Right kidney (tissue), 1 donor: ENCODE results near the gene STARD10.
A peak's percentile ranks its signal among the peaks of the same experiment; 100 is the strongest.

ENCODE experiments used
- DNase-seq: peaks from one replicate; pipeline ENCODE4 v3.0.0-alpha.2; 2016

STARD10 gene

GRCh38 chr11:72766152-72766902 is 27.5 kb downstream of the STARD10 start:
- no peak for DNase-seq

- no peak for DNase-seq
Measured at GRCh38 chr11:72764503-72764902, 29.3 kb downstream of the STARD10 start.

DNA sequence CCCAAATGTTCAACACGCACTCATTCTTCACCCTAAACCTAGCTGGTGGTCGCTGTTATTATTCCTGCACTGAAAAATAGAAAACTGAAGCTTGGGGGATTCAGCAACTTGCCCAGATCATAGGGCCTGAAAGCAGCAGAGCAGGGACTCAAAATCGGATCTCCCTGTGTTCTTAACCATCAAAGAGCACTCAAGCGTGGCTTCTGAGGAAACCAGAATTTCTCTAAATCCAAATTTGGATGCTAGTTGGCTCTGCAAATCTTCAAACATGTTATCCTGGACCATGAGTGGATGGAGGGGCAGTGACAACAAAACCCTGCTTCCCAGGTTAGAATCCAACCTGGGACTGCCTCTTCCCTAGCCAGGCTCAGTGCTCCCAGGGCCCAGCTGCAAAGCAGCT is 30.0 kb downstream of the STARD10 start:
- DNase-seq, result no peak

DNA sequence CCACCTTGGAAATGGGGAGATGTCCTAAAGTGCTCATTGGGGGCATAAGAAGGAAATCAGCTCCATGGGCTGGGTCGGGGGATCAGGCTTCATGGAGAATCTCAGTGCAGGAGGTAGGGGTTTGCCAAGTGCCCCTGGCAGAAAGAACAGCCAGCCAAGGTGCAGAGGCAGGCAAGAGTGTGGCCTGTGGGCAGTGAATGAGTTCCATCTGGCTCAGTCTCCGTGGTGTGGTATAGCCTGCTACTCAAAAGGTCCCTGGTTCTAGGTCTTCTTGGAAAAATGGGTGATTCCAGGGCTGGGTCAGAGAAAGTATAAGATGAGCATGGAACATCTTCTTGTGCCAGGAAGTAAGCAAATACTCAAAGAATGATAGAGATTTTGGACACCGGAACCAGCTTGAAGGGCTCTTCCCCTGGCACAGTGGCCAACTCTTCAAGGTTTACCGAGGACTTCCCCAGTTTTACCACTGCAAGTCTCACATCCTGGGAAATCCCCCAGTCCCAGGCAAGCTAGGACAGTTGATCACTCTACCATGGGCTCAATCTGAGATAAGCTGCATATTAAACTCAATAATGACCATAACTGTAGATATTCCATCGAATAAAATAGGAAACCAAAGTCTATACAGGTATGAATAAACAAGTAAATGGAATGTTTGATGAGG is 31.1 kb downstream of the STARD10 start:
- no peak for DNase-seq

DNA sequence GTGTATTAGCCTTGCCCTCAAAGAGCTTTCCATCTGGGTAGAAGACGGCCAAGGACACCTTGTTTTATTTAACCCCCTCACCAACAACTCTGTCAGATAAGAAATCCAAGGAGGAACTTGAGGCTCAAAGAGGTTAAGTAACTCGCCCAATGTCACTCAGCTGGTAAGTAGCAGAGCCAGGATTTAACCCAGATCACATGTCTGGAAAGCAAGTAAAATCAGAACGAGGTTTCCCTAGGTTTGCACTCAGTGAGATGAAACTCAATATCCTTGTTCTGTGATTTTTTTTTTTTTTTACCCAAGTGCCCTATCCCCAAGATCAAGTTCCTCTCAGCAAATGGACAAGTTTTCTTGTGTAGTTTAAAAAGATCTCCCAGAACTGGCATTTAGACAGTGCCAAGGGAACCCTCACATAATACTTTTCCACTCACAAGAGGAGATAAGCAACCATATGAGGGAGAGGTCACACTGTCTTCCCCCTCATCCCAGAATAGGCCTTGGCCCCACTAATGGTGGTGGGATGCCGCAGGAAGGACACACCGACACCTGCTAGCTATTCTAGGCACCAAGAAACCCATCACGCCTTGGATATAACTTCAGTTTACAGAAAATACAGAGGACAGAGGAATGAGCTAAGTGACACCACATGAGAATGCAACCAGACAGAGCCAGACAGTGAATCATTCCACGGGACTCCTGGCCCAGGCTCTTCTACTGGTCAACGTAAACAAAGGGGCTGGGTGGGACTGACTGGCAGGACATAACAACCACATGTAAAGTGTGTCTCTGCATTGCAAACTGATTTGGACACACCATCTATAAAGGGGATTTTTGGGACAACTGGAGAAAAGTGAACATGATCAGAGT is 33.1 kb downstream of the STARD10 start:
- no peak for DNase-seq

GRCh38 chr11:72759468-72759985 is 34.3 kb downstream of the STARD10 start:
- no peak for DNase-seq

DNA sequence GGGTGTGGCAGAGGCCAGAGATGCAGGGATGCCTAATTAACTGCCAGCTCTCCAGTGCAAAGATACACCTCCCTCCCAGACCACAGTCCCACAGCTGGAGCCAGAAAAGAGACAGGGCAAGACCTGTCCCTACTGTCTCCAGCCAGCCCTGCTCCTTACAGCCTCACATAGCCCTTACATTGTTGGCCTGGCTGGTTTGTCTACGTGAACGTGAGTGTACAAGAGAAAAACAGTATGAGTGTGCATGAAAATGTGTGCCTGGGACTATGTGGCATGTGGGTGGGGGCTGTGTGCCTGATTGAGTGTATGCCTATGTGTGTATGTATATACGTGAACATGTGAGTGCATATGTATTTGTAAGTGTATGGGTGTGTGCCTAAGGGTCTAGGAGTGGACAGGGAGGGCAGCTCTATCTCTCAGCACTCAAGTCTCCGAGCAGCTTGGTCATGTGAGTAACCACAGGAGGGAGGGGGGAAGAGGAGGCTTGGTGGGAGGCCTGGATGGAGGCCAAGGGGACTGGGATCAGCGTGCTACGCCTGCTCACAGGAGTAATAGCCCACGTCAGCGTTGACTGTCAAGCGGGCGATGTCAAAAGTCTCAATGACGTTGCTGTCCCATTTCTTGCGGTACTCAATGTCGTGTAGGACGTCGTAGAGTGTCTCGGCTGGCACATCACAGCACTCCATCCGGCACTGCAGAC is 35.0 kb downstream of the STARD10 start:
- peak; percentile 38 for DNase-seq

- DNase-seq, result no peak
Measured at GRCh38 chr11:72758304-72758689, 35.5 kb downstream of the STARD10 start.

- no peak for DNase-seq
Measured at GRCh38 chr11:72755713-72756285, 38.0 kb downstream of the STARD10 start.

DNA sequence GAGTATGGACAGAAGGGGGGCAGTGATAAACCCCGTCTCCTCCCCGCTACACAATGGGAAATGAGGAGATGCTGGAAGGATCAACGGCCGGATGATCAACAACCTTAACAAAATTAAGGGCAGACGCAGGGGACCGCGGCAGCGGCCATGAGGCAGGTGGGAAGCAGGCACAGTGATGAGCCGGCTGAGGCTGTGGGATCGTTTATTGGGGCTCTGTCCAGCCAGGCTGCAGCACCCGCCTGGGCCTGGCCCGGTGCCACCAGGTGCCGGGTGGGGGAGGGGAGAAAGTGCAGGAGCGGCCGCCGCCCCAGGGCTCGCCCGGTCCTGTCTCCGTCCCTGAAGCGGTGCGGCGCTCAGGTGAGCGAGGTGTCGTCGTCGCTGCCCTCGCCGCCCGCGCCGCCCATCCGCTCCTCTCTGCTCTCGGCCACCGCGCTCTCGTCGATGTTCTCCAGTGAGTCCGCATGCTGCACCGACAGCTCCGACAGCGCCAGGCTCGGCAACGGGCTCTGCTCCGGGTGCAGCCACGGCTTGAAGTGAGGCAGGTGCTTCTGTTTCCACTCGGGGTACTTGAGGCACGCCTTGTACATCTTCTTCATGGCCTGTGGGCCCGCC is 39.2 kb downstream of the STARD10 start:
- no peak for DNase-seq

DNA sequence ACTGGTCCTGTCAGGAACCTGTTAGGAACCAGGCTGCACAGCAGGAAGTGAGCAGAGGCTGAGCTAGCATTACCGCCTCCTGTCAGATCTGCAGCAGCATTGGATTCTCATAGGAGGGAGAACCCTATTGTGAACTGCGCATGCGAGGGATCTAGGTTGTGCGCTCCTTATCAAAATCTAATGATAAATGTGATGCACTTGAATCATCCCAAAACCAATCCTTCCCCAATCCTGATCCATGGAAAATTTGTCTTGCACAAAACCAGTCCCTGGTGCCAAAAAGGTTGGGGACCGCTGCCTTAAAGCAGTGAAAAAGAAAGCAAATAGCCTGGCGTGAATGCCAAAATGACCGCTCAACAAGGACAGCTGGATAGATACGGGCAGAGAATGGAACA is 39.7 kb downstream of the STARD10 start:
- no peak for DNase-seq

- no peak for DNase-seq
Measured at GRCh38 chr11:72753341-72754148, 40.3 kb downstream of the STARD10 start.

DNA sequence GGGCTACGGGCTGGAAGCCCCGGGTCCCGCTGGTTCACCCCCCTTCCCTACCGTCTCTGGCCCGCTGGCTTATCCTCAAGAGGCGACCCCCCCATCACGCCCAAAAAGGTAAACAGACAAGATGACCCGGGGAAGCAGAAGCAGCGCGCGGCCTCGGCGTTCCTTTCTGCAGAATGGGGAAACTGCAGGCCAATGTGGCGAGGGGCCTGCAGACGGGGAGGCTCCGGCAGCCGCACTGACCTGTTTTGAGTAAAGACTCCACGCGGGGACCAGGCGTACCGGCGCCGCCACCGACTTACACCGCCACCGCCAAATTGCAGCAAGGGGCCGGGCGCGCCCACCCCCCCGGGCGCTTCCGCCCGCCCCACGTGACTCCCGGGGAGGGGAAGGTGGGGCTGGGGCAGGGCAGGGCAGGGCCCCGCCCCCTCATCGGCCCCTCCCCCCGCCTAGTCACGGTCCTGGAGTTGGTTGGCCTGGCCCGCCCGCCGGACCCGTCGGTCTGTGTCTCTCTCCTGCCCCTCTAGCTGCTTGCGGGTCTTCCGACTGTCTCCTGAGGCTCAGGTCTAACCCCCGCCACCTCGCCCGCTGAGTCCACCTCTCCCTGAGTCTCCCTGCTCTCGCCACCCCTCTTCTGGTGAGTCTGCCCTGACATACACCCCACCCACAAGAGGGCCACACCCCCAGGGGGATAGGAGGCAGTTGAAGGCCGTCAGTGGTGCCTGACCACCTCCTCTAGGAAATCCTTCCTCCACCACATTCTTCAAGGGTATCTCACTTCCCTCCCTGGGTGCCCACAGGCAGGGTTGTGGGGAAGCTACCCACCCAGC is 41.5 kb downstream of the STARD10 start, which contains the start of gene ARAP1:
TSS of gene ARAP1 (minus strand) at position 321 of the 827 bp plus-strand sequence. CDS start 25,280 bp downstream, outside the sequence.
- DNase-seq, result peak; percentile 74

GRCh38 chr11:72751116-72752087 is 42.4 kb downstream of the STARD10 start:
- no peak for DNase-seq

GRCh38 chr11:72750556-72751115 is 43.2 kb downstream of the STARD10 start:
- no peak for DNase-seq

DNA sequence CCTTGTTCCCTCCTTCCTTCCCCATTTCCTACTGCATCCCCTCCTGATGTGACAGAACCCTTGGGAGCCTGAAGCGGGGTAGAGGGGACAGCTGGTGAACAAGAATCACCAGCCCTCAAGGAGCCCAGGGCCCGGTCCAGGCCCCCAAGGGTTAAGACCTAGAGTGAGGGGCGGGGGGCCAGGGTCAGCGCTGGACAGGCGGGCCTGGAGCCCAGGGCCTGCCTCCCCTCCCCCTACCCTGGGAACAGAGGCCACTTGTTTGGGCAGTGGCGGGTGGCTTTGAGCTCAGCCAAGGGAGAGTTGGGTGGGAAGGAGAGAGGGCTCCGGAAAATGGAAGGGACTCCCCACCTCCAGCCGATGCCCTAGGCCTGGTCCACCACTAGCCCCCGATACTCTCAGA is 43.8 kb downstream of the STARD10 start:
- DNase-seq, result no peak

- no peak for DNase-seq
Measured at GRCh38 chr11:72747289-72747855, 46.5 kb downstream of the STARD10 start.
